ENCODE measurements around the gene MYF6. TPM values are rescaled to one million over a fixed set of nuclear protein-coding genes. Genes with fewer than 3 reads are reported as not detected.
"Not testable (repeated sequence)": the region's sequence is repeated elsewhere in the genome, so short reads cannot be mapped to it uniquely, and the experiment has no call there.

MYF6 gene
- not detected for total RNA-seq

DNA sequence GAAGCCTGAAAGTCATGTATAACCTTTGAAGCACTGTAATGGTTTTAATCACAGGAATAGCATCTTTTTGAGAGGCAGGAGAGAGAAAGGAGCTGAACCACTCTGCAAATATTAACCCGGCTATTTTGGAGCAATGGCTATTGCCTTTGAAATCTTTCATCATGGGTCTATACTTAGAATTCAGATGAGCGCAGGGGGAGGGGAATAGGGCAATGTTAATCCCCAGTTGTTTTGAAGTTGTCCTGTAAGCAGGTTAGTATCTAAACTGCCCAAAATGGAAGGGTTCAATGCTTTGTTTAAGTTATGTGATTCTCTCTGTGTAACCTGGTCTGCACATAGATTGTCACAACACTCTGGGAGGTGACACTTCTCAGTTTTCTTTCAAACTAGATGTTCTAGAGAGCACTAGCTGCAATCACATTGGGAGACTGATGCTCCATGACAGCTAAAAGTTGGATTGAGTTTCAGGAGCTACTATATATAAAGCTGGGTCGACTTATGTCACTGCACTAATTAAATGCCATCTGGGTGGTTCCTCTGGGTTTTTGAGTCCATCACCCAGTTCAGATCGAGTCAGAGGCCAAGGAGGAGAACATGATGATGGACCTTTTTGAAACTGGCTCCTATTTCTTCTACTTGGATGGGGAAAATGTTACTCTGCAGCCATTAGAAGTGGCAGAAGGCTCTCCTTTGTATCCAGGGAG lies at the start of gene MYF6:
Gene MYF6, plus strand, starts transcription at position 509 of the 704 bp plus-strand sequence. Its CDS starts 86 bp downstream, at position 595.
- no peak for ATAC-seq

DNA sequence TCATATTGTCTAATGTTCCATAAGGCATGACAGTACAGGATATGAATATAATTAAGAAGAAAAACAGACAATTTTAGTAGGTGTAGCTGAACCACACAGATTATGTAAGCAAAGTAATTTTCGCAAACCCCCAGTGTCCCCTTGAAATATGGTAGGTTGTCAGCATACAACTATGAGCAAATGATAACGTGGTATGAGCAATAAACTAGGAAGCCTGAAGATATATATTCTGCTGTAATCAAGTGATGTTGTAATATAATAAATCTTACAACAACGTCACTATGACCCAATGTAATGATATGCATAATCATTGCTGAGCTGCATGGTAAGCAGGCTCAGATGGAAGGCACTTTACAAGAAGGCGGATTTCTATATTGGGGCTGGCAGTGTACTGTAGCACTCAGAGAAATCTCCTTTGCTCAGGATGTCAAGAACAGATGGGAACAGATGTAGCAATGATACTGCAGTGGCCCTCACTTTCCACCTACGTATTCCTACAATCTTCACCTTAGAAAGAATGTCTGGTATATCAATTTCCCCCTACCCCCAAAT lies 47.8 kb upstream of the MYF6 start:
- no peak for ATAC-seq

GRCh38 chr12:80662586-80662985 lies 44.8 kb upstream of the MYF6 start:
- ATAC-seq = no peak

DNA sequence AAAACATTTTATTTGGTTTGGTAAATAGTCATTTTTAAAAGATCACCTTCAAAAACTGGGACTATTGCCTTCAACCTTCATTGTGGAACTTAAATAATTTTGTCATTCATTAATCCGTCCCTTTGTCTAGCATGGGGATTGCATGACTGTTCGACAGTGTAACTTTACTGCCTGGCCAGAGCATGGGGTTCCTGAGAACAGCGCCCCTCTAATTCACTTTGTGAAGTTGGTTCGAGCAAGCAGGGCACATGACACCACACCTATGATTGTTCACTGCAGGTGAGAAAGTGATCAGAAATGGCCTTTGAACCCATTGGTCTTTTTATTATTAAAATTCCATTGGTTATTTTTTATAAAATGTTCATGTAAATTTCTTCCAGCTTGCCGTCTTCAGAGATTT lies 37.2 kb upstream of the MYF6 start:
- ATAC-seq = no peak

DNA sequence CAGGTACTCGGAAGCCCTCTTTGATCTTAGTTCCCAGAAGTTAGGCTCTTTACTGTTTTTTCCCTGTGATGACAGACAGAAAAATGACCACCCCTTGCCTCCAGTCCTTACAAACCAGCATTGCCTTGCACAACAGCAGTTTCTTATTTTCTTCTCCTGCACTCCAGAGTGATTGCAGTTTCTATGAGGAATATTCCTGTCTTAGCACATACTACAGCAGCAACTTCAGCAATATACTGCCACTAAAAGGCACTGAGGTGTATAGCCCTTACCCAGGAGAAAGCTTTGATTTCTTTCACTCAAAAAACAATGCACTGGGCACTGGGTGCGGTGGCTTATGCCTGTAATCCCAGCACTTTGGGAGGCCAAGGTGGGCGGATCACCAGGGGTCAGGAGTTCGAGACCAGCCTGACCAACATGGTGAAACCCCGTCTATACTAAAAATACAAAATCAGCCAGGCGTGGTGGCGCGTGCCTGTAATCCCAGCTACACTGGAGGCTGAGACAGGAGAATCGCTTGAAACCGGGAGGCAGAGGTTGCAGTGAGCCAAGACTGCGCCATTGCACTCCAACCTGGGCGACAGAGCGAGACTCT lies 31.3 kb upstream of the MYF6 start:
- not testable (repeated sequence) for ATAC-seq

DNA sequence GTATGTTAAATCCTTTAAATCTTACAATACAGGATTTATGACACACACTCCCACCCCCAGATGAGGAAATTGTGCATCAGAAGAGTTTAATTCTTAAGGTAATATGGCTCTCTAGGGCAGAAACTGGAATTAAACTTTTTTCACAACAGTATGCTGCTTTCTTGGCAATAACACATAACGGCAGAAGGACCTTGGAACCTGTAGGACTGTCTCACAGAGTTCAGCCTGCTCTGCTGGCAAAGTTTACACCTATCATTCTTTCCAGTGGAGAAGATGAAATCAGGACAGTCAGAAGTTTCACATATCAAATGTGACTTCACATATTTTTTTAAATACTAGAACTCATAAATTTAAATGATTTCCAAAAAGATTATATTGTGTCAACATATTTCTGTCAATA lies 30.6 kb upstream of the MYF6 start:
- no peak for ATAC-seq

GRCh38 chr12:80677994-80678393 lies 29.4 kb upstream of the MYF6 start:
- ATAC-seq = no peak

GRCh38 chr12:80679346-80680131 lies 27.9 kb upstream of the MYF6 start:
- no peak for ATAC-seq

DNA sequence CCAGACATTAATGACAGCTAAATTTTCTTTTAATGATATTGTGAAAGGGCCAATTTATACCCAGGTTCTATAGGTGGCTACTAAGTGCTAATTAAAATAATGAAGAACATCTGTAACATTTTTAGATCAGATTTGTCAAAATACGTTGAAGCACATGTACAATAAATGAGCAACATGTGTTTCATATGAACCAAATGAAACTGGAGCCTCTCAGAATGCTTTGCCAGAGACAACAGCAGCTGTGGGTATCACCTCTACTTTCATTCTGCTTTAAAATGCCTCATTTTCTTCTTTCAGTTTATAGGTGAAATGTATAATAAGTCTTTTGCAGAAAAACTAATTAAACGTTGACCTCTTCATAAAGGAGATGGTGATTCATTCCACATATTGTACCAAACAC lies 26.1 kb upstream of the MYF6 start:
- ATAC-seq = no peak

DNA sequence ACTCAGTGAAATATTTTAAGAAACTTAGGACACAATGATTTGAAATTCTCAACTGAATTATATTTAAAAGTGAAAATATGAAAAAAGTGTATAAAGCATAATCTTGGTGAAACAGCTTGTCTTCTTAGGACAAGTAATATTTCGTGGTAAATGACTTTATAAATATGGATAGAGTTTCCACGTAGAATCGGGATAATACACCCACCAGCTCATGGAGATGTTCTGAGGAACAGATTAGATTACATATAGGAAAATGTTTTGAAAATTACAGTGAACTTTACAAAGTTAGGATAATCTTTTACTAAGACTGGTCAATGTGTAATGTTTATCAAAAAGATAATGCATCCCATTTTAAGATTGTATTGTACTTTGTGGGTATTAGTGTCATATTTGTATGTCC lies 25.6 kb upstream of the MYF6 start:
- ATAC-seq = no peak

DNA sequence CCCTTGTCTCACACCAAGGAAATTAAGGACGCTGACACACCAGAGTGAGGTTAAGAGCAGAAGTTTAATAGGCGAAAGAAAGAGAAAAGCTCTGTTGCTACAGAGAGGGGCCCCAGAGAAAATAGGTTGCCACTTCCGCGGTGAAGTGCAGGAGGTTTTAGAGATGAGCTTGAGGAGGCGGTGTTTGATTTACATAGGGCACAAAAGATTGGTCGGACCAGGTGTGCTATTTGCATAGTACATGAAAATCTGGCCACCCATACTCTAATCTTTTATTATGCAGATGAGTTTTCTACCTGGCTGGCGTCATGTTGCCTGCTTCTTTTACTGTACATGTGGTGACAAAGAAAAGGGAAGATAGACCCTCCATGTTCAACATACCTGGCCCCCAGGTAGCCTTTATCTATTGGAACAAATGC lies 23.3 kb upstream of the MYF6 start:
- no peak for ATAC-seq

- no peak for ATAC-seq
Measured at GRCh38 chr12:80690090-80690489, 17.3 kb upstream of the MYF6 start.

DNA sequence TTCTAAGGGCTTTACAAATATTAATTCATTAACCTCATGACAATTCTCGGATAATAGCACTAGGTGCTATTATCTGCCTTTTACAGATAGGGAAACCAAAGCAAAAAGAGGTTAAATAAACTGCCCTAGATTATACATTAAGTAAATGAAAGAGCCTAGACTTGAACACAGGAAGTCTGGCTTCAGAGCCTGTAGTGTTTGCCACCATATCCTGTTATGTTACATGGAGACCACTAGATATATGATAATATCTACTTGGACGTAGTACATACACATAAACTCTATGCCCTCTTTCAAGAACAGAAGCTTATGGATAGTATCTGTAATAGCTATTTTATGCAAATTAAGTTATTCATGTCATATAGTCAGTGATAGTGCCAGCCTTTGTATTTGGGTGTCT lies 16.9 kb upstream of the MYF6 start:
- ATAC-seq = no peak

- ATAC-seq = no peak
Measured at GRCh38 chr12:80692114-80692513, 15.3 kb upstream of the MYF6 start.

- no peak for ATAC-seq
Measured at GRCh38 chr12:80697270-80697887, 10.1 kb upstream of the MYF6 start.

DNA sequence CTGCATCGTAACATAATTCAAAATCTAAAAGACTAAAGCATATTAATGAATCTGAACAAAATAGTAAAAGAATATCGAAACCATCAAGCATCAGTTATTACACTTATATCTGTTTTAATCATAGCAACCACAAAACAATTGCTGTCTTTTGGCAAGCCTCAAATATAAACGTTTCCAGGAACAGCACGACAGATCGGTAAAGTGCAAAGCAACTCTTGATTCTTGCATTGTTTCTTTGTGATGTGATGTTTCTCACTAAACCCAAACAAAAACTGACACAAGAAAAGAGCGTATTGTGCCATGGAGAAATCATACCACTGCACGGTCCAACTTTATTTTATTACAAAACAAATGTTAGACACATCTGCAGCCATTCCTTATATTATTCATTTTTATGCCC lies 9.2 kb upstream of the MYF6 start:
- ATAC-seq = no peak

GRCh38 chr12:80698847-80699542 lies 8.4 kb upstream of the MYF6 start:
- no peak for ATAC-seq

- ATAC-seq = no peak
Measured at GRCh38 chr12:80700327-80700726, 7.1 kb upstream of the MYF6 start.

DNA sequence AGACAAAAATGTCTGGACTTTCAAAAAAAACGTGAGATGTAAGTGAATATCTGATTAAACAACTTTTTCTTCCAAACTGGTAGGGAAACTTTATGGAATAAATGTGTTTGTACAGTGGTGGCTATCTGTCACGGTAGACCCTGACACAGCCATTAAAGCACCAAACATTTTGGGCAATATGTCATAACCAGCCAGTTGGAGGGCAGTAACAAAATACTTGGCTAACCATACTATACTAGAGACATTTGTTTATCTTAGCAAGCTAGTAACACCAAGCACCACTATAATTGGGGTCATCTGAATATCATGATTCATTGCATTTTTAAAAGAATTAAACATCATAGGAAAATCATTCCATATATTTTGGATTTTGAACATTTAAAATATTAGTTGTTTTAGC lies 6.0 kb upstream of the MYF6 start:
- ATAC-seq = no peak

GRCh38 chr12:80702889-80703805 lies 4.3 kb upstream of the MYF6 start:
- no peak for ATAC-seq

DNA sequence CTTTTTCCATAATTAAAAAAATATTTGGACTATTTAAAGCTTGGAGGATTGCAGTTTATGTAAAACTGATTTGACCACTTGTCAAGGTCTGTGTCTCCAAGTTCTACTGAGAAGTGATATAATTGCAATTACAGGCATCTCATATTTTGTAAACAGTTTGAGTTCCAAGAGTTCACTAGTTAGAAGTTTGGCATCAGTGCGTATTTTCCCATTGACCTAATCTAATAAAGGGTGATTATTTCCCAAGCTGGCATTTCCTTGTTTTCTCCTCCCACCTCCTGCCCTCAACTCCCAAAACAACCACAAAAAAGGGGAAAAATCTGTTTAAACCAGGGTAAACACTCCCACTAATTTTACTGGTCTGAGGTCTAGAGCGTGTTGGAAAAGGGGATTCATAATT lies 3.0 kb upstream of the MYF6 start:
- ATAC-seq = no peak
